H1 (cell line): ENCODE data around the gene SLC10A6. TPM values are rescaled to one million over a fixed set of nuclear protein-coding genes. Genes with fewer than 3 reads are reported as not detected.

Experiments used
- CTCF ChIA-PET: fragments of 300-600 bp; sonication (Branson Sonifier 250); formaldehyde crosslinking; loops from one replicate; lab custom pipeline; 2021; ENCODE audit not compliant: partially characterized antibody; lab: Charles Lee
- POLR2A ChIA-PET: fragments of 300-600 bp; sonication (Branson Sonifier 250); formaldehyde crosslinking; loops from one replicate; lab custom pipeline; 2021; ENCODE audit warnings: inconsistent platforms; ENCODE audit not compliant: partially characterized antibody; lab: Charles Lee
- DNase-seq, 2 experiments: peaks; one replicate each; pipeline versions ENCODE4 v3.0.0 to v3.0.0-alpha.2; 2010 to 2022; ENCODE audit warnings: low spot score in 2 of 2, low read depth in 1 of 2, mixed read lengths in 1 of 2
- FAIRE-seq: peaks from 2 replicates; lab custom pipeline; 2011; peaks lifted over from hg19 to GRCh38; lab: Jason Lieb, UNC
- H2AFZ ChIP-seq: 2 replicates; pipeline ENCODE4 v1.8.1; 2012; ENCODE audit warnings: low read length, inconsistent platforms
- H2AK5ac ChIP-seq: 2 replicates; pipeline ENCODE4 v1.6.1; 2013; ENCODE audit warnings: low read depth, low read length
- H2BK120ac ChIP-seq: replicated peaks from 2 replicates; pipeline ENCODE3; 2013; ENCODE audit warnings: low read depth, low read length, inconsistent platforms
- H2BK12ac ChIP-seq: 2 replicates; pipeline ENCODE4 v1.6.1; 2013; ENCODE audit warnings: low read depth, low read length
- H2BK15ac ChIP-seq: 2 replicates; pipeline ENCODE4 v1.6.1; 2013; ENCODE audit warnings: low read length
- H2BK20ac ChIP-seq: 2 replicates; pipeline ENCODE4 v1.6.1; 2013; ENCODE audit warnings: low read length
- H2BK5ac ChIP-seq: 2 replicates; pipeline ENCODE4 v1.6.1; 2013; ENCODE audit warnings: low read depth, low read length
- H3K14ac ChIP-seq: 2 replicates; pipeline ENCODE4 v1.6.1; 2013; ENCODE audit warnings: inconsistent platforms; ENCODE audit not compliant: insufficient read length
- H3K18ac ChIP-seq: 2 replicates; pipeline ENCODE4 v1.6.1; 2013; ENCODE audit warnings: low read length; ENCODE audit errors: extremely low read depth
- H3K23ac ChIP-seq: 2 replicates; pipeline ENCODE4 v1.6.1; 2013; ENCODE audit warnings: inconsistent platforms; ENCODE audit not compliant: insufficient read length
- H3K23me2 ChIP-seq: 2 replicates; pipeline ENCODE4 v1.6.1; 2013; ENCODE audit warnings: low read depth, low read length
- H3K27ac ChIP-seq: 2 replicates; pipeline ENCODE4 v1.6.1; 2011; ENCODE audit warnings: low read depth, low read length, inconsistent platforms
- H3K27me3 ChIP-seq, 4 experiments: replicated peaks in 1 of 4; 1 replicate in 1 of 4; 2 replicates in 3 of 4; pipeline versions ENCODE4 v1.6.1 to v1.8.1; 2011 to 2013; ENCODE audit warnings: low read length in 3 of 4, mild to moderate bottlenecking in 3 of 4, inconsistent platforms in 2 of 4, mixed read lengths in 2 of 4, moderate library complexity in 1 of 4; ENCODE audit not compliant: control insufficient read depth in 3 of 4, insufficient read depth in 3 of 4; ENCODE audit errors: extremely low read depth in 1 of 4
- H3K36me3 ChIP-seq, 4 experiments: 2 replicates each; pipeline versions ENCODE4 v1.6.1 to v1.8.1; 2011 to 2013; ENCODE audit warnings: mild to moderate bottlenecking in 4 of 4, low read length in 3 of 4, moderate library complexity in 2 of 4, control low read depth in 1 of 4, inconsistent platforms in 1 of 4; ENCODE audit not compliant: insufficient read depth in 4 of 4, control insufficient read depth in 2 of 4
- H3K4ac ChIP-seq: replicated peaks from 2 replicates; pipeline ENCODE3; 2013; ENCODE audit warnings: low read length, low read depth, mixed read lengths, inconsistent platforms; ENCODE audit not compliant: insufficient read length
- H3K4me1 ChIP-seq, 4 experiments: replicated peaks in 1 of 4; 1 replicate in 1 of 4; 2 replicates in 3 of 4; pipeline versions ENCODE4 v1.6.1 to v1.8.1; 2011 to 2013; ENCODE audit warnings: low read length in 3 of 4, inconsistent platforms in 2 of 4, mixed read lengths in 1 of 4; ENCODE audit not compliant: insufficient read depth in 4 of 4, control insufficient read depth in 3 of 4
- H3K4me2 ChIP-seq, 2 experiments: 2 replicates each; pipeline versions ENCODE4 v1.6.1 to v1.8.1; 2011 to 2013; ENCODE audit warnings: low read depth in 2 of 2, low read length in 2 of 2, control low read depth in 1 of 2, inconsistent platforms in 1 of 2, mild to moderate bottlenecking in 1 of 2; ENCODE audit not compliant: insufficient read depth in 1 of 2
- H3K4me3 ChIP-seq, 4 experiments: fragments of 200-600, 300-600 bp in 1 of 4; sonication (generic), shearing (Covaris generic), sonication (Bioruptor Twin) in 1 of 4; 2 replicates each; pipeline versions ENCODE4 v1.5.1 to v1.8.1; 2011 to 2016; ENCODE audit warnings: low read length in 4 of 4, low read depth in 3 of 4, control low read depth in 2 of 4, inconsistent platforms in 2 of 4, mild to moderate bottlenecking in 2 of 4, mixed read lengths in 1 of 4, moderate library complexity in 1 of 4; ENCODE audit not compliant: insufficient read depth in 2 of 4; ENCODE audit errors: extremely low read depth in 1 of 4
- H3K56ac ChIP-seq: replicated peaks from 2 replicates; pipeline ENCODE3; 2013; ENCODE audit warnings: low read depth, mild to moderate bottlenecking, mixed read lengths, low read length, inconsistent platforms; ENCODE audit not compliant: insufficient read length
- H3K79me1 ChIP-seq: 2 replicates; pipeline ENCODE4 v1.6.1; 2013; ENCODE audit warnings: low read depth, low read length, control low read depth
- H3K79me2 ChIP-seq, 2 experiments: 2 replicates each; pipeline versions ENCODE4 v1.6.1 to v1.8.1; 2012 to 2013; ENCODE audit warnings: low read length in 2 of 2, mild to moderate bottlenecking in 2 of 2, inconsistent platforms in 1 of 2; ENCODE audit not compliant: insufficient read depth in 2 of 2, control insufficient read depth in 1 of 2
- H3K9ac ChIP-seq, 4 experiments: replicated peaks in 1 of 4; 1 replicate in 1 of 4; 2 replicates in 3 of 4; pipeline versions ENCODE4 v1.6.1 to v1.8.1; 2011 to 2013; ENCODE audit warnings: low read depth in 3 of 4, low read length in 3 of 4, control low read depth in 2 of 4, mild to moderate bottlenecking in 2 of 4, moderate library complexity in 2 of 4, inconsistent platforms in 1 of 4; ENCODE audit errors: extremely low read depth in 1 of 4
- H3K9me3 ChIP-seq, 2 experiments: 2 replicates each; pipeline versions ENCODE4 v1.6.1 to v1.8.1; 2012 to 2013; ENCODE audit warnings: mild to moderate bottlenecking in 2 of 2, moderate library complexity in 2 of 2, control low read depth in 1 of 2, inconsistent platforms in 1 of 2, low read depth in 1 of 2, low read length in 1 of 2, mixed read lengths in 1 of 2; ENCODE audit not compliant: insufficient read depth in 2 of 2
- H4K20me1 ChIP-seq, 2 experiments: replicated peaks in 1 of 2; 2 replicates each; pipeline versions ENCODE3 to v1.8.1; 2011 to 2013; ENCODE audit warnings: inconsistent platforms in 2 of 2, low read length in 2 of 2, mild to moderate bottlenecking in 1 of 2; ENCODE audit not compliant: insufficient read depth in 2 of 2, control insufficient read depth in 1 of 2
- H4K5ac ChIP-seq: 2 replicates; pipeline ENCODE4 v1.6.1; 2013; ENCODE audit warnings: low read length, low read depth, mixed read lengths, inconsistent platforms; ENCODE audit not compliant: insufficient read length
- H4K8ac ChIP-seq: 2 replicates; pipeline ENCODE4 v1.8.0; 2013; ENCODE audit warnings: mild to moderate bottlenecking, moderate library complexity, low read length, inconsistent platforms; ENCODE audit not compliant: insufficient read depth; ENCODE audit errors: extremely low read depth
- H4K91ac ChIP-seq: replicated peaks from 2 replicates; pipeline ENCODE3; 2013; ENCODE audit warnings: low read length, mixed read lengths, inconsistent platforms; ENCODE audit not compliant: insufficient read length
- BCL11A ChIP-seq, 2 experiments: IDR thresholded peaks; one replicate each; pipeline ENCODE4 v1.6.1; 2011; ENCODE audit warnings: low read depth in 2 of 2, low read length in 2 of 2, mild to moderate bottlenecking in 2 of 2
- CBX8 ChIP-seq: fragments of 300-800, 300-1000 bp; sonication (generic); IDR thresholded peaks from 2 replicates; pipeline ENCODE4 v1.7.1; 2016; ENCODE audit warnings: low read depth, low read length, borderline replicate concordance
- CEBPB ChIP-seq: IDR thresholded peaks from 2 replicates; pipeline ENCODE4 v1.6.1; 2012; ENCODE audit warnings: low read depth, low read length
- EGR1 ChIP-seq: IDR thresholded peaks from 2 replicates; pipeline ENCODE4 v1.6.1; 2011; ENCODE audit warnings: low read depth, low read length, borderline replicate concordance
- EZH2 ChIP-seq: fragments of 200-600 bp; sonication (generic); IDR thresholded peaks from 2 replicates; pipeline ENCODE4 v1.7.1; 2012; ENCODE audit warnings: low read depth, mild to moderate bottlenecking, moderate library complexity, low read length, inconsistent platforms; ENCODE audit not compliant: severe bottlenecking
- GABPA ChIP-seq: IDR thresholded peaks from 2 replicates; pipeline ENCODE4 v1.6.1; 2011; ENCODE audit warnings: mild to moderate bottlenecking, low read length, moderate library complexity, borderline replicate concordance; ENCODE audit not compliant: insufficient read depth
- KDM4A ChIP-seq: IDR thresholded peaks from one replicate; pipeline ENCODE4 v1.7.1; 2012; ENCODE audit warnings: low read depth, mild to moderate bottlenecking, moderate library complexity, low read length, inconsistent platforms; ENCODE audit not compliant: severe bottlenecking
- MAFK ChIP-seq: IDR thresholded peaks from 2 replicates; pipeline ENCODE4 v1.6.1; 2012; ENCODE audit warnings: low read depth, mild to moderate bottlenecking, improper control_type of control experiment, low read length
- POLR2AphosphoS5 ChIP-seq: IDR thresholded peaks from 2 replicates; pipeline ENCODE4 v1.6.1; 2011; ENCODE audit warnings: low read depth, low read length
- POU5F1 ChIP-seq: IDR thresholded peaks from 2 replicates; pipeline ENCODE4 v1.6.1; 2011; ENCODE audit warnings: low read depth, mild to moderate bottlenecking, low read length, moderate library complexity
- RAD21 ChIP-seq, 2 experiments: IDR thresholded peaks in 1 of 2; conservative IDR thresholded peaks in 1 of 2; 2 replicates each; pipeline ENCODE4 v1.6.1; 2011; ENCODE audit warnings: low read depth in 2 of 2, low read length in 2 of 2, improper control_type of control experiment in 1 of 2, inconsistent platforms in 1 of 2, mild to moderate bottlenecking in 1 of 2, moderate library complexity in 1 of 2
- SIRT6 ChIP-seq: IDR thresholded peaks from one replicate; pipeline ENCODE4 v1.7.1; 2012; ENCODE audit warnings: low read length, inconsistent platforms
- SIX5 ChIP-seq: IDR thresholded peaks from 2 replicates; pipeline ENCODE4 v1.6.1; 2011; ENCODE audit warnings: mild to moderate bottlenecking, low read depth, low read length
- SP1 ChIP-seq: IDR thresholded peaks from 2 replicates; pipeline ENCODE4 v1.6.1; 2011; ENCODE audit warnings: low read depth, low read length
- TBP ChIP-seq: IDR thresholded peaks from 2 replicates; pipeline ENCODE4 v1.6.1; 2011; ENCODE audit warnings: low read depth, low read length, improper control_type of control experiment
- TEAD4 ChIP-seq: IDR thresholded peaks from 2 replicates; pipeline ENCODE4 v1.6.1; 2012; ENCODE audit warnings: low read depth, low read length, inconsistent platforms, mixed read lengths
- WGBS, 2 experiments: shearing (Covaris generic) in 1 of 2; methylation state at CpG; one replicate each; pipeline versions ENCODE4 v1.1.6 to v1.1.7; 2013 to 2015; ENCODE audit warnings: low lambda C conversion rate in 2 of 2, mixed read lengths in 2 of 2, inconsistent platforms in 1 of 2, low coverage in 1 of 2, missing lambda C conversion rate in 1 of 2; ENCODE audit not compliant: insufficient replicate concordance in 2 of 2, insufficient coverage in 1 of 2, insufficient read length in 1 of 2; ENCODE audit errors: extremely low coverage in 1 of 2, missing lambda C conversion rate in 1 of 2; 5-methylcytosine and 5-hydroxymethylcytosine counted together
- polyA plus RNA-seq, 7 experiments: library from polyadenylated mRNA; depleted of rRNA in 3 of 7; stranded (reverse) in 5 of 7; unstranded in 2 of 7; fragments of >200 nt in 5 of 7; fragments of 200-250 nt in 2 of 7; gene quantifications; 1 replicate in 5 of 7; 2 replicates in 1 of 7; 4 replicates in 1 of 7; pipeline versions ENCODE4 v1.2.1 to v1.2.3, GENCODE V29; 2011 to 2013; ENCODE audit warnings: missing spikeins in 2 of 7, mixed read lengths in 2 of 7
- total RNA-seq: library from RNA; stranded (reverse); fragmentation: NEBNext Ultra II Directional; extraction: Animal tissue kit (Norgen Biotek cat#: 25700); gene quantifications from 2 replicates; pipeline ENCODE4 v1.2.1, GENCODE V29; 2021

SLC10A6 gene
- total and polyA plus RNA-seq, 2 of the 8 experiments (the other 6 are each of a cell fraction or from before 2014, with no cell fraction given): not detected

DNA sequence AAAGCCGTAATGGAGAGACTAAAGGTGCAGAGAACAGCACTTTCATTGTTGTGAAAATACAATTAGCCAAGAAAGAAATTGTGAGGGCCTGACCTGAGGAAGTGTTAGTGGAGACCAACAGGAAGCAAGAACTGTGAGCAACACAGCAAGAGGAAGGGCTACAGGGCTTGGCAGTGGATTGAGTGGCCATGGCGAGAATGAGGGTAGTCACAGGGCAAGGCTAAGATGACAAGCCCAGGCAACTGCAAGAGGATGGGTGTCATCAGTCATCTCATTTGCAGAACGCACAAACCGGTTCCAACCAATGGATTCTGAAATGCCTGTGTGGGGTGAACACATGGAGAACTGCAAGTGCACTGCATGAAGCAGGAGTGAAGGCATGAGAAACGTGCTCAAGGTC, 3.6 kb downstream of the SLC10A6 start:
- H2BK5ac ChIP-seq: no peak overlapping the region
- no peak overlapping the region for H2BK12ac ChIP-seq
- H3K4me2 ChIP-seq: no peak overlapping the region
- H2AFZ ChIP-seq: no peak overlapping the region
- DNase-seq: no peak
- no peak overlapping the region for H3K23ac ChIP-seq
- no peaks in the 10 kb centered on the region for H3K36me3 ChIP-seq
- no peak overlapping the region for H3K4me3 ChIP-seq
- H3K9me3 ChIP-seq: no peaks in the 10 kb centered on the region
- no peak overlapping the region for H3K56ac ChIP-seq
- ChIA-PET POLR2A (no interaction called here), CTCF (interaction anchor here (0.6 to 0.7 kb wide), 3 partner anchors 26 to 526 kb away, joined by 3 to 4 read pairs (median 3); no protein-coding TSS in a partner anchor)
- FAIRE-seq: no peak
- H3K27me3 ChIP-seq: no peaks in the 10 kb centered on the region
- no peak overlapping the region for H2BK120ac ChIP-seq
- no peak overlapping the region for H3K14ac ChIP-seq
- H4K91ac ChIP-seq: no peak overlapping the region
- H3K9ac ChIP-seq: no peak overlapping the region
- H4K20me1 ChIP-seq: no peaks in the 10 kb centered on the region
- no peaks in the 10 kb centered on the region for H3K4me1 ChIP-seq
- H4K8ac ChIP-seq: no peak overlapping the region
- no peaks in the 10 kb centered on the region for H3K79me1 ChIP-seq
- no peak overlapping the region for H2BK15ac ChIP-seq
- H4K5ac ChIP-seq: no peak overlapping the region
- H2AK5ac ChIP-seq: no peak overlapping the region
- H3K18ac ChIP-seq: no peak overlapping the region
- 0 out of 2 replicates have a peak, but pooled peaks cover 1% of the 10 kb centered on the region for H3K23me2 ChIP-seq
- no peak overlapping the region for H2BK20ac ChIP-seq
- no peaks in the 10 kb centered on the region for H3K79me2 ChIP-seq
- no peak overlapping the region for H3K4ac ChIP-seq
- 92% methylated on average over 5 of the region's 5 CpGs; no CpG with 5 or more reads in 1 of the 2 experiments for WGBS, 2 experiments
- H3K27ac ChIP-seq: no peak overlapping the region
- TF ChIP-seq POU5F1 (no peak), SIRT6 (no peak), BCL11A (IDR thresholded peaks at IDR 0.05; ENCODE audit: low read depth in 2 of 2, low read length in 2 of 2) (no peak), MAFK (no peak), TEAD4 (no peak), KDM4A (no peak), EZH2 (no peak), POLR2AphosphoS5 (no peak), EGR1 (no peak), RAD21 (IDR thresholded peaks at IDR 0.05 in 1 of 2, conservative IDR thresholded peaks at IDR 0.05 in 1 of 2; ENCODE audit: low read depth in 2 of 2, low read length in 2 of 2) (no peak), SP1 (no peak), CBX8 (no peak), SIX5 (no peak), GABPA (no peak), TBP (no peak), CEBPB (no peak)
